HG03066 (cell line): ENCODE results near the gene FGF18.
"Not testable (repeated sequence)": the region's sequence is repeated elsewhere in the genome, so short reads cannot be mapped to it uniquely, and the experiment has no call there.

Experiments used
- ATAC-seq: cut with Tn5 transposase; IDR thresholded peaks from one replicate; pipeline ENCODE4 v1.9.1; 2021; ENCODE audit warnings: low read depth; ENCODE audit not compliant: unreplicated experiment

The FGF18 gene, protein sequence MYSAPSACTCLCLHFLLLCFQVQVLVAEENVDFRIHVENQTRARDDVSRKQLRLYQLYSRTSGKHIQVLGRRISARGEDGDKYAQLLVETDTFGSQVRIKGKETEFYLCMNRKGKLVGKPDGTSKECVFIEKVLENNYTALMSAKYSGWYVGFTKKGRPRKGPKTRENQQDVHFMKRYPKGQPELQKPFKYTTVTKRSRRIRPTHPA

DNA sequence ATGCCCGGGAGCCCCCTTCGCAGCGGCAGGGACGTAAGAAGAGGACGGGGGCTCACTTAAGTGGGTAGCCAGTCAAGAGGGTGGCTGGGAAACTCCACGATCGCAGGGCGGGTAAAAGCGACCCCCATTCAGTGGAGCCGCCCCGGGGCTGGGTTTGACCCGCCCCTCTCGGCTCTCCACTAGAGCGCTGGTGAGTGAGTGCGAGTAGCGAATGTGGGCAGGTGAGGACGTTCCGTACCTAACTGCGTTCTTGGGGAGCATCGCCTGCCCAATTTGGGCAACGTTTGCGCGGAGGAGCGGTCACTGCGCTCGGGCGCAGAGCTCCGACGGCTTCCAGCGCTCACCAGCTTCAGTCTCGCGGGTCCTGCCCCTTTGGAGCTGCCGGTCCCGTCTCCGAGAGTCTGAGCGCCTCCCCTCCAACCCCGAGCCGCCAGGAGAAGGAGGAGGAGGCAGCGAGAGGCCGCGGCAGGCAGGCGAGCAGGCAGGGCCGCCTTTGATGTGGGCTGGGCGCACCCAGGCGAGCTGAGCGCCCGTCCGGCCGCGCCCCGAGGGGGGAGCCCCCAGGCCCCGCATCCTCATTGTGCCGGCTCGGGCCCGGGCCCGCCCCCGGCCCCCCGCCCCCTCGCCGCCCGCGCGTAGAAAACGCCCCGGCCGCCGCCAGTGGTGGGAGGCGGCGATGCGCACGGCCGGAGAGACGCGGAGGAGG is at the start of gene FGF18:
Gene FGF18 (plus strand): TSS at position 666 of the 706 bp plus-strand sequence. CDS start 553 bp downstream, outside the sequence.
- ATAC-seq: peak; percentile 38

DNA sequence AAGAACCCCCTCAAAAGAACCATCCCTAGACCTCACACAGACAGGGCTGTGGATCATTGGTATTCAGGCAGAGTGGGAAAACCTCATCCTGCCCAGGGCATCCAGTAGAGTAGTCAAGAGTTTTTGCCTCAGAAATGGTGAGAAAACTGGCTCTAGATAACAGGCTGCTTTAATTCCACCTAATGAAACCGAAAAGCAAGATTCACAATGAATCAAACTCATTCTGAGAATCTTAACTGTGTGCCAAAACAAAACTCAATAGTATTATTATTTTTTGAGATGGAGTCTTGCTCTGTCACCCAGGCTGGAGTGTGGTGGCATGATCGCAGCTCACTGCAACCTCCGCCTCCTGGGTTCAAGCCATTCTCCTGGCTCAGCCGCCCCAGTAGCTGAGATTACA is 49.5 kb upstream of the FGF18 start:
- no peak for ATAC-seq

DNA sequence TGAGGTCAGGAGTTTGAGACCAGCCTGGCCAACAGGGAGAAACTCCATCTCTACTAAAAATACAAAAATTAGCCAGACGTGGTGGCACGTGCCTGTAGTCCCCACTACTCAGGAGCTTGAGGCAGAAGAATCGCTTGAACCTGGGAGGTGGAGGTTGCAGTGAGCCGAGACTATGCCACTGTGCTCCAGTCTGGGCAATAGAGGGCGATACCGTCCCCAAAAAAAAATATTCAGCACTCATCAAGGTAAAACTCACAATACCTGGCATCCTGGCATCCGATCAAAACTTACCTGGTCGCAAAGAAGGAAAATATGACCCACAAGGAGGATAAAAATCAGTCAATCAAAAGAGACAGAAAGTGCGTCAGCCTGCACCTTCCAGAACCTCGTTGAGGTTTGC is 48.6 kb upstream of the FGF18 start:
- not testable (repeated sequence) for ATAC-seq

DNA sequence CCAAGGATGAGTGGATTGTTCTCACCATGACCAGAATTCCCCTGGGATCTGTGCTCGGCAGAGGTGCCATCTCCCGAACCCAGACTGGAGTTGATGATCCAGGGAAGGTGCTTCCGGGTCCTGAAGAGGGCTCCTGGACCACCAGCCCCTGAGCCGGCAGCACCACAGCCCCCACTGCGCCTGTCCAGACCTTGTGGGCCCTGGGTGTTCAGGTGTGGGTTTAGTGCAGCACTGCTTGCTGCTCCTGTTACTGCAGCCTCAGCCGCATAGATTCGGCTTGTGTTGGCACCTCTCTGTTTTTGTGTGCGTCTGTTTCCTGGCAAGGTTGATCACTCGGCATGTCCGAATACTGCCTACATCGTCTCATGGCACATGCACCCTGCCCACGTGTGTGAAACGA is 48.1 kb upstream of the FGF18 start:
- ATAC-seq: no peak

DNA sequence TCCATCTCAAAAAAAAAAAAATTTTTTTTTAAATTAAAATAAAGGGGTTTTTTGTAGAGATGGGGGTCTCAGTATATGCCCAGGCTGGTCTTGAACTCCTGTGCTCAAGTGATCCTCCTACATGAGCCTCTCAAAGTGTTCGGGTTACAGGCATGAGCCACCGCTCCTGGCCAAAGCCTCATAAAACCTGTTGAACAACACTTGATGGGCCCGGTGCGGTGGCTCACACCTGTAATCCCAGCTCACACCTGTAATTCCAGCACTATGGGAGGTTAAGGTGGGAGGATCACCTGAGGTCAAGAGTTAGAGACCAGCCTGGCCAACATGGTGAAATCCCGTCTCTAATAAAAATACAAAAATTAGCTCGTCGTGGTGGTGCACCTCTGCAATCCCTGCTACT is 39.5 kb upstream of the FGF18 start:
- ATAC-seq: no peak

DNA sequence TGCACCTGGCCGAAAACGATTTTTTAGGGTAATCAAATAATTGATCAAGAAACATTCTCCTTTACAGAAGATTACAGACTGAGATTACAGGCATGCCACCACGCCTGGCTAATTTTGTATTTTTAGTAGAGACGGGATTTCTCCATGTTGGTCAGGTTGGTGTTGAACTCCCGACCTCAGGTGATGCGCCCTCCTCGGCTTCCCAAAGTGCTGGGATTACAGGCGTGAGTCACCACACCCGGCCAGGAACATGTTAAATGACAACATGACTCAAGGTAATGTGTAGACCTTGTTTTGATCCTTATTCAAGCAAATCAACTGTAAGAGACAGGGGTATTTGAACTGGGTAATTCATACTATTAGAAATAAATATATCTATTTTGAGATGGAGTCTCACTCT is 35.0 kb upstream of the FGF18 start:
- ATAC-seq: not testable (repeated sequence)

DNA sequence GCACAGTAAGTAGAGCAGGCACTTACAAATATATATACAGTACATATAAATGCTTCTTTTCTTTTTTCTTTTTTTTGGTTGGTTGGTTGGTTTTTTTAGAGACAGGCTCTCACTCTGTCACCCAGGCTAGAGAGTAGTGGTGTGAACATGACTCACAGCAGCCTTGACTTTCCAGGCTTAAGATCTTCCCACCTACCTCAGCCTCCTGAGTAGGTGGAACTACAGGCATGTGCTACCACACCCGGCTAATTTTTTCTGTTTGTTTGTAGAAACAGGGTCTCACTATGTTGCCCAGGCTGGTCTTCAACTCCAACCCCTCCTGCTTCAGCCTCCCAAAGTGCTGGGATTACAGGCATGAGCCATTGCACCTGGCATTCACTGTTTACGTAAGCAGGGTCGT is 34.4 kb upstream of the FGF18 start:
- ATAC-seq: not testable (repeated sequence)

DNA sequence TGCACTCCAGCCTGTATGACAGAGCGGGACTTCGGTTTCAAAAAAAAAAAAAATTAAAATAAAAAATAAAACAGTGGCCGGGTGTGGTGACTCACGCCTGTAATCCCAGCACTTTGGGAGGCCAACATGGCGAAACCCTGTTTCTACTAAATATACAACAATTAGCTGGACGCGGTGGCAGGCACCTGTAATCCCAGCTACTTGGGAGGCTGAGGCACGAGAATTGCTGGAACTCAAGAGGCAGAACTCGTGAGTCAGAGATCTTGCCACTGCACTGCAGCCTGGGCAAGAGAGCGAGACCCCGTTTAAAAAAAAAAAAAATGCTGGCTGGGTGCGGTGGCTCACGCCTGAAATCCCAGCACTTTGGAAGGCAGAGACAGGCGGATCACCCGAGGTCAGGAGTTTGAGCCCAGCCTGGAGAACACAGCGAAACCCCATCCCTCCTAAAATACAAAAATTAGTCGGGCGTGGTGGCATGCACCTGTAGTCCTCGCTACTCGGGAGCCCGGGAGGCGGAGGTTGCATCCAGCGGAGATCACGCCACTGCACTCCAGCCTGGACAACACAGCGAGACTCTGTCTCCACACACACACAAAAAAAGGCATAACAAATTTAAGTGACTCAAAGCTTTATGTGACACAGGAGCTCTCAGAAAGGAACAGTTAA is 33.3 kb upstream of the FGF18 start:
- no peak for ATAC-seq

DNA sequence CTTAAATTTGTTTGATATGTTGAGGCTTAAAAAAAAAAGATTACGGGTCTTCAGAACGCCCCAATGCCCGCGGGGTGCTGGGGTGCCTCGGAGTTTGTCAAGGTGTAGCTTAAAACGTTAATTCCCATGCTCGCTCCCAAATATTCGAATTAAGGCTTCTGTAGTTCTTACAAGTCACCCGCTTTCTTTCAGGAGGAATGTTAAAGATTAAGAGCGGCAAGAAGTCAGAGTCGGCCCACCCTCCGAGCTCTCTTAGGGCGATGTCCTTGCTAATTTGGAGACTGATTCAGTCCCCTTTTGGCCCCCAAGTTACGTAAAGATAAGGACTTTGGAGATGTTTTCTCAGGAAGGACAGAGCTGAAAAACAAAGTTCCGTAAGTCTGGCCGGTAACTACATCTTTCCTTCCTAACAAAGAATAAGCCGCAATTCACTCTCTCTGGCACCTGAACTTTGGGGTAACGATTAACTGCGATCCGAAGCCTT is 32.5 kb upstream of the FGF18 start:
- ATAC-seq: peak; percentile 3

DNA sequence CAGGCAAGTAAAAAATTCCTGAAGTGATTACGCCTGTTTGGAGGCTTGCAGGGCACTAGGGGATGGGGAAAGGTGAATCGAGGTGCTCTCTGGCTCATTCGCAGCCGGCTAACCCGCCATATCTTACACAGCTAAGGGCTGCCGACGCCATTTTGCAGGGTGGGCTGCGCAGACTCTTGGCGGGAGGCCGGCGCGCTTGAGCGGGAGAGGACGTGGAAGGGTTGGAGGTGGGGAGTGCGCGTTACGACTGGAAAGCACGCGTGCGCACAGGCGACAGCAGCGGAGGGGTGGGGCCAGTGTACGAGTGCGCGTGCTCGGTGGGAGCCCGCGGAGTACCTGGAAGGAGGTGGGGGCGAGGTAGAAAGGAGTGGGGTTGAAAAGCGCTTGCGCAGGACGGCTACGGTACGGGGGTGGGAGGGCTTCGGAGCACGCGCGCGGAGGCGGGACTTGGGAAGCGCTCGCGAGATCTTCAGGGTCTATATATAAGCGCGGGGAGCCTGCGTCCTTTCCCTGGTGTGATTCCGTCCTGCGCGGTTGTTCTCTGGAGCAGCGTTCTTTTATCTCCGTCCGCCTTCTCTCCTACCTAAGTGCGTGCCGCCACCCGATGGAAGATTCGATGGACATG is 32.0 kb upstream of the FGF18 start, which contains the start of gene NPM1:
Gene NPM1 (plus strand): TSS at position 505 of the 625 bp plus-strand sequence. CDS start 100 bp downstream, at position 605.
- ATAC-seq: peak; percentile 77

DNA sequence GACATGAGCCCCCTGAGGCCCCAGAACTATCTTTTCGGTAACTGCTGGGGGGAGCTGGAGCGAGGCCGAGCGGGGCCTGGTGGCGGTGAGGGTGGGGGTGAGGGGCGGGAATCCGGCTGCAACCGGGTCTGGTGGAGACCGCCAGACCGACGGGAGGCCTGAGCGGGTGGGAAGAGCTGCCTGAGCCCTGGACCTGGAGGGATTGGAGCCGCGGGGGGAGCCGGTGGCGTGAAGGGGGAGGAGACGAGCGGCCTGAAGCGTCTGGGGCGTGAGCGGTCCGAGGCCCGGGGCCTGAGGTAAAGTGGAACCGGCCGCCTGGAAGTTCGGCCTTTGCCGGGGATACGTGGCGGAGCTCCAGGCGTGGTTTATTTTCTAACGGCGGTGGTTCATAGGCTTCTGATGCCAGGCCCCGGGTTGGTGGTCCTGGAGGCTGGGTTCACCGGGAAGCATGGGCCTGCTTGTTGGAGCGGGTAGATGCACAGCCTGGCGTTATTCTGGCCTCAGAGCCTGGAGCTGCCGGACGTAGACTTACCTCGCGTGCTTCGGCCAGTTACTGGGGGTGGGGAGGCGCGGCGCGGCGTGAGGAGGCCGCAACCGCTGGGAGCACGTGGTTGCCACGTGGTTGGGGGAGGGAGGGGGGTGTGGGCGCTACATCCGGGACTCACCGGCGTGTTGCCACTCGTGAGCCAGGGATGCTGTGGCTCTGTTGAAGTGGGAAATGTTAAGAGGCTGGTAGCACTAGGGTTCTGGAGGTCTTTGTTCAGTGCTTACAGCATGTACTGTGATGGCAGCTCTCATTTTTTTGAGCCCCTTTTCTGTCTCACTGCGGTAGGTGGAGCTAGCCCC is 31.3 kb upstream of the FGF18 start:
- ATAC-seq: peak; percentile 28

DNA sequence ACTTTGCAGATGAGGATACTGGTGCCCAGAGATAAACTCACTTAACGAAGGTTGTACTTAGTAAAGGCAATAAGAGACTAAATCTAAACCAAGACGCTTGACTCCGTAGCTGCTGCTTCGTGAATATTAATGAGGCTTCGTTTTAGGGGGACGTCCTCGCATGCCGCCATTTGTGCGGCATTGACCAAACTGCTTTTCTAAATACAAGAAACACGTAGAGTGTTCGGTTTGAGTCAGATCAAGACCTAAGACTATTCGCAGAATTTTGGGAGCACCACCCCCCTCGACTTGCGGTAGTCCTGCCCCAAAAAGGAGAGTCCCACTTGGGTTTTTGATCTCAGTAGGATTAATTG is 30.7 kb upstream of the FGF18 start:
- no peak for ATAC-seq

DNA sequence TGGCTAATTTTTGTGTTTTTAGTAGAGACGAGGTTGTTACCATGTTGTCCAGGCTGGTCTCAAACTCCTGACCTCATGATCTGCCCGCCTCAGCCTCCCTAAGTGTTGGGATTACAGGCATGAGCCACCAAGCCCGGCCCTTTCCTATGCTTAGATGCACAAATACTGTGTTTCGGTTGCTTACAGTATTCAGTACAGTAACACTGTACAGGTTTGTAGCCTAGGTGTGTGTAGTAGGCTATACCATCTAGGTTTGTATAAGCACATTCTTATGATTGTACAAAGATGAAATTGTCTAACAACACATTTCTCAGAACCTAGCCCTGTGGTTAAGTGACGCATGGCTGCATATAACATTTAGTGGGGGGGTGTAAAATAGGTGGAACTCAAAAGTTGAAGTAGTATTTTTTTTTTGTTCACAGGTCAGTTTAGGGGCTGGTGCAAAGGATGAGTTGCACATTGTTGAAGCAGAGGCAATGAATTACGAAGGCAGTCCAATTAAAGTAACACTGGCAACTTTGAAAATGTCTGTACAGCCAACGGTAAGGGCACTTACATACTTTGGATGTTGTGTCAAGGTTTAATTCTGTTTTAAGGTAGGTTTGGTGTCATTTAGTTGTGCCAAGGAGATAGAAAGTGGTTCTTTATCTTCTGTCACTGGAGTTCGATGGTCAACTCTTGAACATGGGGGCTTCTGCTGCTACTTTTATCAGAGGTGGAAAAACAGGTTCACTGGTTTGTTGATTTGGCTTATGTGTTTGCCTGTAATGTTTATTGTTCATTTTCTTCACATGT is 28.4 kb upstream of the FGF18 start:
- ATAC-seq: no peak

DNA sequence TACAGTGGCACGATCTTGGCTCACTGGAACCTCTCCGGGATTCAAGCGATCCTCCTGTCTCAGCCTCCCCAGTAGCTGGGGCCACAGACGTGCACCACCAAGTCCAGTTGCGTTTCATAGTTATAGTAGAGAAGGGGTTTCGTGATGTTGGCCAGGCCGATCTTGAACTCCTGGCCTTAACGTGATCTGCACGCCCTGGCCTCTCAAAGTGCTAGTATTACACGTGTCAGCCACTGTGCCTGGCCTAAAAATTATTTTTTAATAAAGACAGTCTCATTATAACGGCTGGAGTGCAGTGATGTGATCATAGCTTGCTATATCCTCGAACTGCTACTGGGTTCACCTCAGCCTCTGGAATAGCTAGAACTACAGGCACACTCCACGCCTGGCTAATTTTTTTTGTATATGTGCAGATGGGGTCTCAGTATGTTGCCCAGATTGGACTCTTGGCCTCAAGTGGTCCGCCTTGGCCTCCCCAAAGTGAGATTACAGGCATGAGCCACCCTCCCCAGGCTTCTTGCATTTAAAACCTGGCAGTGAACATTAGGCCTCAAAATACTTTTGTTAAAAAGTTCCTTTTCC is 27.4 kb upstream of the FGF18 start:
- ATAC-seq: no peak

DNA sequence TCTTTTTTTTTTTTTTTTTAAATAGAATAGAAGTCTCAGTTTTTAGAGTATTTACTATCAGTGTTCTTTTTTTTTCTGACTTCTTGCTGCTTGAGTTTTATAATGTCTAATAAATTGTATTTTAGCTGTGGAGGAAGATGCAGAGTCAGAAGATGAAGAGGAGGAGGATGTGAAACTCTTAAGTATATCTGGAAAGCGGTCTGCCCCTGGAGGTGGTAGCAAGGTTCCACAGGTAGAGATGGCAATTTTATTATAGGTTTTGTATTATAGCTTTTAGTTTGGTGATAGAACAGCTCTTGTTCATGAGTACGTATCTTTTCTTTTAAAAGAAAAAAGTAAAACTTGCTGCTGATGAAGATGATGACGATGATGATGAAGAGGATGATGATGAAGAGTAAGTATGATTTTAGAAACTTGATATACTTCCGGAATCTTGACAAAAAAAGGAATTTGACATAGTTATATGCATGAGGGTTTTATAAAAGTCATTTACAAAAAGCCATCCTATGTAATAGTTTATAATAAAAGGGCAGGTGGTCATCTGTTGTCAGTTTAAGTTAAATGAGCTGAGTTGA is 26.8 kb upstream of the FGF18 start:
- no peak for ATAC-seq

DNA sequence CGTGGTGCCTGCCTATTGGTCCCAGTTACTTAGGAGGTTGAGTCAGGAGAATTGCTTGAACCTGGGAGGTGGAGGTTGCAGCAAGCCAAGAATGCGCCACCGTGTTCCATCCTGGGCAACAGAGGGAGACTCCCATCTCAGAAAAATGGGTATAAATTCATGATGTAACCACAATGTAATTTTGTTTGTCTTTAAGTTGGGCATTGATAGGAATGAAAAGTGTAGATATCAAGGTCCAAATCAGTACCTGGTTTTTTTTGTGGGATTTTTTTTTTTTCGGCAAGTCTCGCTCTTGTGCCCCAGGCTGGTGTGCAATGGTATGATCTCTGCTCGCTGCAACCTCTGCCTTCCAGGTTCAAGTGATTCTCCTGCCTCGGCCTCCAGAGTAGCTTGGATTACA is 24.4 kb upstream of the FGF18 start:
- no peak for ATAC-seq

DNA sequence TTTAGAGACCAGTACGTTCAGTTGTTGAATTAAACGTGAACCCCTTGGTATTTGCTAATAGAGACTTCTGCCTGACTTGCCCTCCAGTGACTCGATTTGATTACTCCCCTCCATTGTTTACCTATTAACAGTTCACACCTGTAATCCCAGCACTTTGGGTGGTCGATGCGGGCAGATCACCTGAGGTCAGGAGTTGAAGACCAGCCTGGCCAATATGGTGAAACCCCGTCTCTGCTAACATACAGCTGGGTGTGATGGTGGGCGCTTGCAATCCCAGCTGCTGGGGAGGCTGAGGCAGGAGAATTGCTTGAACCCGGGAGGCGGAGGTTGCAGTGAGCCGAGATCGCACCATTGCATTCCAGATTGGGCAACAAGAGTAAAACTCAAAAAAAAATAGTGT is 22.9 kb upstream of the FGF18 start:
- not testable (repeated sequence) for ATAC-seq

DNA sequence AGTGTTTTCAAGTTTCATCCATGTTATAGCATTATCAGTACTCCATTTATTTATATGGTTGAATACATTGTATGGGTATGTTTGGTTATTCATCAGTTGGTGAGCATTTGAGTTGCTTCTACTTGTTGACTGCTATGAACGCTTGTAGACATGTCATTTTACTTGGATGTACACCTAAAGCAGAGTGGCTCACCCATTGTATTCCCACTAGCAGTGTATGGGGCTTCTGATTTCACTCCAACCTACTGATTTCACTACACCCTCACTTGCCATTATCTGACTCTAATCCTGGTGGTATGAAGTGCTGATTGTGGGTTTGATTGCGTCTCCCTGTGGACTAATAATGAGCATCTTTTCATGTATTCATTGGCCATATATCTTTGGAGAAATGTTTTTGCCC is 22.3 kb upstream of the FGF18 start:
- no peak for ATAC-seq

DNA sequence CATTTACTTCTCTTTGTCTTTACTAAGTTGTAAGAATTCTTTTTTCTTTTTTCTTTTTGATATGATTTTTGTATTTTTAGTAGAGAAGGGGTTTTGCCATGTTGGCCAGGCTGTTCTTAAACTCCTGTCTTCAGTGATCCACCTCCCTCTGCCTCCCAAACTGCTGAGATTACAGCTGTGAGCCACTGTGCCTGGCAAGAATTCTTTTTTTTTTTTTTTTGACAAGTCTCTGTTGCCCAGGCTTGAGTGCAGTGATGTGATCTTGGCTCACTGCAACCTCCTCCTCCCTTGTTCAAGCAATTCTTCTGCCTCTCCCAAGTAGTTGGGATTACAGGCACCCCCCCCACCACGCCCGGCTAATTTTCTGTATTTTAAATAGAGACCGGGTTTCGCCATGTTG is 21.8 kb upstream of the FGF18 start:
- ATAC-seq: no peak
